IPS-11a (cell line): Measurements from ENCODE around the gene UBA5.

Experiments
- H3K4me3 ChIP-seq: one replicate; pipeline ENCODE4 v1.5.1; 2013; ENCODE audit warnings: low read depth, low read length, control low read depth

Gene UBA5

GRCh38 chr3:132710311-132710710 lies 50.2 kb downstream of the UBA5 start:
- no peak overlapping the region for H3K4me3 ChIP-seq

GRCh38 chr3:132713977-132714727 lies 54.0 kb downstream of the UBA5 start:
- H3K4me3 ChIP-seq, result no peak overlapping the region

- no peak overlapping the region for H3K4me3 ChIP-seq
These were observed 56.2 kb downstream of the UBA5 start for GRCh38 chr3:132716372-132716771.

GRCh38 chr3:132720228-132720627 lies 60.1 kb downstream of the UBA5 start:
- H3K4me3 ChIP-seq, result no peak overlapping the region

- H3K4me3 ChIP-seq, result peak overlapping the region; percentile 73
These were observed 61.5 kb downstream of the UBA5 start for GRCh38 chr3:132721479-132722164.

- H3K4me3 ChIP-seq, result peak within 1 kb of the TSS; percentile 84
These were observed 62.3 kb downstream of the UBA5 start, which contains the start of gene NPHP3 for GRCh38 chr3:132722165-132723023. Gene NPHP3 (minus strand): TSS chr3:132722409. CDS start chr3:132722355, 54 bp downstream.

GRCh38 chr3:132723024-132723950 lies 63.2 kb downstream of the UBA5 start:
- H3K4me3 ChIP-seq, result peak overlapping the region; percentile 84

- no peak overlapping the region for H3K4me3 ChIP-seq
These were observed 66.3 kb downstream of the UBA5 start for GRCh38 chr3:132726341-132726823.
